Heart left ventricle (tissue), 16 donors: ENCODE results near the gene MTMR2. TPM values are rescaled to one million over a fixed set of nuclear protein-coding genes. Genes with fewer than 3 reads are reported as not detected.

Experiments
- ATAC-seq, 4 donors: fragments of 200-7000 bp; cut with Tn5 transposase; one replicate each; pipeline ENCODE4 v1.9.1; 2020 to 2022; ENCODE audit warnings: moderate library complexity in 4 of 4, mild to moderate bottlenecking in 3 of 4, moderate number of reproducible peaks in 1 of 4
- DNase-seq, 5 donors: peaks; one replicate each; pipeline ENCODE4 v3.0.0-alpha.2; 2020
- H3K27ac ChIP-seq, 12 donors: fragments of 200-600 bp; sonication (generic) in 4 of 12; one replicate each; pipeline versions ENCODE4 v1.5.0 to v1.8.0; 2016 to 2022; ENCODE audit warnings: mild to moderate bottlenecking in 2 of 12
- H3K27me3 ChIP-seq, 9 donors: fragments of 200-600 bp; sonication (generic) in 2 of 9; one replicate each; pipeline versions ENCODE4 v1.5.1 to v1.8.0; 2016 to 2022; ENCODE audit warnings: mild to moderate bottlenecking in 3 of 9
- H3K36me3 ChIP-seq, 9 donors: fragments of 200-600 bp; sonication (generic) in 2 of 9; one replicate each; pipeline versions ENCODE4 v1.5.0 to v1.8.0; 2018 to 2022; ENCODE audit warnings: mild to moderate bottlenecking in 2 of 9
- H3K4me1 ChIP-seq, 12 donors: fragments of 200-600 bp; sonication (generic) in 4 of 12; one replicate each; pipeline versions ENCODE4 v1.5.0 to v1.8.0; 2016 to 2022; ENCODE audit warnings: mild to moderate bottlenecking in 3 of 12
- H3K4me3 ChIP-seq, 12 donors: fragments of 200-600 bp; sonication (generic) in 4 of 12; one replicate each; pipeline versions ENCODE4 v1.5.0 to v1.8.0; 2017 to 2022; ENCODE audit warnings: mild to moderate bottlenecking in 9 of 12, moderate library complexity in 4 of 12
- H3K9me3 ChIP-seq, 12 donors: fragments of 200-600 bp; sonication (generic) in 4 of 12; one replicate each; pipeline versions ENCODE4 v1.5.0 to v1.8.0; 2016 to 2022; ENCODE audit warnings: mild to moderate bottlenecking in 1 of 12
- CTCF ChIP-seq, 12 donors: fragments of 200-600 bp; sonication (generic) in 4 of 12; IDR thresholded peaks; one replicate each; pipeline versions ENCODE4 v1.5.0 to v1.8.0; 2018 to 2022; ENCODE audit warnings: antibody characterized with exemption in 12 of 12, mild to moderate bottlenecking in 5 of 12
- POLR2A ChIP-seq, 2 donors: fragments of 450-650 bp; IDR thresholded peaks; one replicate each; pipeline ENCODE4 v1.6.1; 2017; ENCODE audit warnings: antibody characterized with exemption in 2 of 2, mild to moderate bottlenecking in 2 of 2, moderate library complexity in 2 of 2
- WGBS, 4 donors: extraction: QIAGEN DNeasy Blood & Tissue Kit in 2 of 4; methylation state at CpG; one replicate each; pipeline versions ENCODE4 v1.1.5 to v1.1.7; 2013 to 2018; 5-methylcytosine and 5-hydroxymethylcytosine counted together
- intact Hi-C, 10 donors: fragments of 100-400 bp; cut with DNase I; formaldehyde crosslinking; loops; one replicate each; pipeline versions ENCODE4 v1.11.1 to v1.14.2; 2022
- polyA plus RNA-seq, 2 donors: library from polyadenylated mRNA; stranded (reverse); fragments of 200-250 nt; gene quantifications; one replicate each; pipeline ENCODE4 v1.2.3, GENCODE V29; 2013
- total RNA-seq, 9 donors: library from RNA; depleted of rRNA in 2 of 9; stranded (reverse); fragments of >200 nt in 2 of 9; fragmentation: NEBNext Ultra II Directional in 3 of 9; extraction: Animal tissue kit (Norgen Biotek cat#: 25700) in 3 of 9; gene quantifications; one replicate each; pipeline versions ENCODE4 v1.1.0 to v1.2.4, GENCODE V29; 2016 to 2023
- donor health status: ischemic (EF 13 %, LVEDD 7.1; RV severe dilation, severe dysfunction).
- donor health status: healthy with polysubstance abuse.
- donor health status: DM: no; HTN: yes; CAD: no.
- donor health status: DM: no; HTN: no; CAD: no.
- donor health status: ischemic (EF 25% LVEDD 6.9; RV normal size, moderate dysfunction).
- donor health status: ischemic (EF 25% LVEDD 5.7; RV mildly dilated, moderate dysfunction).
- donor health status: healthy.
- donor health status: DM: yes; HTN: yes; CAD: no.
- donor health status: ischemic (EF 35%, LVEDD 5.7; RV mildly dilated, moderate dysfunction).
- donor health status: nonischemic (EF 11% LVEDD 7.7; RV severe dilation, severe dysfunction).
- donor health status: DM: yes; HTN: yes; CAD: no.
- donor health status: PGD.
- donor health status: ischemic (EF 29% LVEDD 5.4; RV normal size, mild dysfunction).
- donor health status: nonischemic (EF 23%, LVEDD 6.1; RV moderate dilation, normal function).

MTMR2 gene
- total and polyA plus RNA-seq, 11 donors: 7.1 to 23.9 (median 18.6) TPM

DNA sequence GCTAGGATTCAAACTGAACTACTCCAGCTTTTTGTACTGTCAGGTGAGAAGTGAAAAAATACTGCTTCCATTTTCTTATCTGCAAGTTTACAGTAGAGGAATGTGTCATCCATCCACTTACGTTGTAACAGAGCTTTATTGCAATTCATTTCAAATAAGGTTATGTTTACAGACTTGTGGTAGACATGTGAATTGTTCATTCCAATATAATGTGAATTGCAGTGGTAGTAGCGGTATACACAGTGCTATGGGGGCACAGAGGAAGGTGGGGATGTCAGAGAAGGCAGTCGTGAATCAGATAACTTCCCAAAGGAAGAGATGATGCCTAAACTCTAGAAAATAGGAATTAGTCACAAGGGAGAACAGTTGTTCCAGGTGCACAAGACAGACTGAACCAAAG lies 91.1 kb downstream of the MTMR2 start:
- WGBS, 4 donors: 70 to 78% (median 73%) methylated on average over 3 of the region's 3 CpGs
- H3K4me3 ChIP-seq: no peak overlapping the region

DNA sequence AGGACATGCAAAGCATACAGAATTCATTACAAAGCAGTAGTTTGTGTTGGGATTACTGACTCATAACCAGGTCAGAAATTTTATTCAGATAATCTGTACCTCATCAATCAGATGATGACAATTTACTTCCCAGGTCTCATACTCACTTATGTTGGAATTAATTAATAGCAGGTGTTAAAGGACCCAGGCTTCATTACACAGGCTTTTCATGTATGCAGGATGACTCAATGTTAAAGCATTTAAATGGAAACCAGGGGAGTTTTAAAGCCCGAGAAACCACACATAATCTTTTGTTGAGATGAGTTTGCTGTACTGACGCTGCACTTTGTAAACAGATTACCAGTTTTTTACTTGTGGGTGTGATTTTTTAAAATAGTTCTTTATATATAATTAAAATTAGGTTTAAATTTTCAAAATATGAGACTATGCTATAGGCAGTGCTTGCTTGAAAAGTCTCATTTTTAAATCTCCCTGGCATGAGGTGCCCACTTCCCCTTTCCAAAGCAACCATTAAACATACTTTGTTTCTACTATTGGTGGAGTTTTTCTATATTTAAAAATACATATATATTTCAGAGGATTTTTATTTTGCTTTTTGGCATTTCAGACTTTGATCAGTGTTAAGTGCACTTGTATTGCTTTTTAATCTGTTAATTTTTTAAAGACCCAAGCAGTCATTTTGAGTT lies 92.6 kb downstream of the MTMR2 start:
- TF ChIP-seq CTCF (IDR thresholded peaks at IDR 0.05): no peak
- TF ChIP-seq POLR2A (IDR thresholded peaks at IDR 0.05): no peak

More for the DNA sequence above, 91.1 kb downstream of the MTMR2 start:
- H3K9me3 ChIP-seq: no peaks in the 10 kb centered on the region
- TF ChIP-seq POLR2A (IDR thresholded peaks at IDR 0.05): no peak
- no peak for TF ChIP-seq CTCF (IDR thresholded peaks at IDR 0.05)
- DNase-seq: no peak
- no peaks in the 10 kb centered on the region for H3K27me3 ChIP-seq
- intact Hi-C loops: loop anchor here in 9 of 10 donors (10.0 kb wide), 6 partner anchors 92 to 592 kb away; partner anchors contain the start of genes JRKL (in 3 of the 9), MAML2 (in 1 of the 9) and MTMR2 (in 1 of the 9)
- H3K36me3 ChIP-seq: peaks cover 0 to 99% (median 78%) of the 10 kb centered on the region in 9 donors
- H3K4me1 ChIP-seq: peaks cover 0 to 11% (median 0%) of the 10 kb centered on the region in 12 donors
- no peak for ATAC-seq
- H3K27ac ChIP-seq: no peak overlapping the region

DNA sequence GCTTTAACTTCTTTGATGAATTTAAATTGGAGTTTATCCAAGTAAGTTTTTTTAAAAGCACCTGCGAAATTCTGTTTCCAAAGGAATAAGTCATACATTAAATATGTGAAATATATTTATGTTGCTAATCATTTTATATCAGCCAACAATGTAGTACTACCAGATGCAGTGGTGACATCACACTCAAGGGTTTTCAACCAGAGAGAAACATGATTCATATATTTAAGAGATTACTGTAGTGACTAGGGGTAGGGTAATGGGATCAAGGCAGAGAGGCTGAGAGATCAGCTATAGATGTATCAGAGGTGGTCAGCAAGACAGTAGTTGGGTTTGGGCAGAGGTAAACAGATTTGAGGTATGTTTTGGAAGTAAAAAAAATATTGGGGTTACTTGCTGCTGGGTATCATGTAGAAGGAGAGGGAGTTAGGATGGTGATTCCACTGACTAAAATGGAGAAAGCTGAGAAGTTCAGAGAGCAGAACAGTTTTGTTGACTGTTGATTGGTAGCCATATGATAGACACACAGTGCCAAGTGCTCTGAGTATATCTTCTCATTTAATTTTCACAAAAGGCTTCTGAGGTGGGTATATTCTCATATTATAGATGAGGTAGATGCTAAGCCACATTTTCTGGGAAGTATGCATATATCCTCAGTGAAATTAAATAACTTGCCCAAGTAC lies 94.2 kb downstream of the MTMR2 start:
- Histone ChIP-seq H3K36me3 (peaks cover 0 to 87% (median 68%) of the 10 kb centered on the region in 9 donors), H3K4me1 (no peaks in the 10 kb centered on the region), H3K27ac (no peak overlapping the region), H3K9me3 (no peaks in the 10 kb centered on the region), H3K4me3 (no peak overlapping the region), H3K27me3 (no peaks in the 10 kb centered on the region)
- TF ChIP-seq POLR2A (IDR thresholded peaks at IDR 0.05): no peak
- no peak for TF ChIP-seq CTCF (IDR thresholded peaks at IDR 0.05)
- DNase-seq (no peak), ATAC-seq (no peak)
- intact Hi-C loops: loop anchor here in 9 of 10 donors (10.0 kb wide), 6 partner anchors 95 to 595 kb away; partner anchors contain the start of genes JRKL (in 3 of the 9), MAML2 (in 1 of the 9) and MTMR2 (in 1 of the 9)
- 93 to 98% (median 96%) methylated on average over 1 of the region's 1 CpG for WGBS, 4 donors

More for the DNA sequence above, 92.6 kb downstream of the MTMR2 start:
- Histone ChIP-seq H3K27me3 (no peaks in the 10 kb centered on the region), H3K9me3 (no peaks in the 10 kb centered on the region), H3K27ac (no peak overlapping the region), H3K36me3 (peaks cover 0 to 95% (median 80%) of the 10 kb centered on the region in 9 donors), H3K4me3 (no peak overlapping the region), H3K4me1 (peaks cover 0 to 7% (median 0%) of the 10 kb centered on the region in 12 donors)
- DNase-seq: no peak
- intact Hi-C loops: loop anchor here in 9 of 10 donors (10.0 kb wide), 6 partner anchors 93 to 593 kb away; partner anchors contain the start of genes JRKL (in 3 of the 9), MAML2 (in 1 of the 9) and MTMR2 (in 1 of the 9)
- no peak for ATAC-seq
- 86 to 96% (median 90%) methylated on average over 2 of the region's 2 CpGs for WGBS, 4 donors

- no peak for DNase-seq
- 89 to 92% (median 91%) methylated on average over 4 of the region's 4 CpGs for WGBS, 4 donors
- Histone ChIP-seq H3K4me3 (no peak overlapping the region), H3K27me3 (no peaks in the 10 kb centered on the region), H3K4me1 (no peaks in the 10 kb centered on the region), H3K27ac (no peak overlapping the region), H3K36me3 (peaks cover 0 to 83% (median 64%) of the 10 kb centered on the region in 9 donors), H3K9me3 (no peaks in the 10 kb centered on the region)
- no peak for ATAC-seq
- intact Hi-C loops: no loop called here
- TF ChIP-seq CTCF (IDR thresholded peaks at IDR 0.05) (no peak), POLR2A (IDR thresholded peaks at IDR 0.05) (no peak)
Observed at GRCh38 chr11:95827696-95828095, 96.2 kb downstream of the MTMR2 start.
